Left lobe of liver (tissue), 2 donors: ENCODE measurements around the gene S100A14. TPM values are rescaled to one million over a fixed set of nuclear protein-coding genes. Genes with fewer than 3 reads are reported as not detected.
A peak's percentile ranks its signal among the peaks of the same experiment; 100 is the strongest.
"Not testable (repeated sequence)": the region's sequence is repeated elsewhere in the genome, so short reads cannot be mapped to it uniquely, and the experiment has no call there.

Experiments
- ATAC-seq: fragments of 200-7000 bp; cut with Tn5 transposase; one replicate; pipeline ENCODE4 v1.9.1; 2020; ENCODE audit warnings: mild to moderate bottlenecking, moderate library complexity
- DNase-seq: peaks from one replicate; pipeline ENCODE4 v3.0.0-alpha.2; 2020; ENCODE audit warnings: low spot score
- total RNA-seq: library from RNA; stranded (reverse); gene quantifications from one replicate; pipeline ENCODE4 v1.2.1, GENCODE V29; 2021
- donor health status: DM: no; HTN: no; CAD: no; lungs with moderate emphysema.
- donor health status: DM: no; HTN: yes; CAD: no.

Gene S100A14
- total RNA-seq, 1 donor from 2014 or later: 4.9 TPM

DNA sequence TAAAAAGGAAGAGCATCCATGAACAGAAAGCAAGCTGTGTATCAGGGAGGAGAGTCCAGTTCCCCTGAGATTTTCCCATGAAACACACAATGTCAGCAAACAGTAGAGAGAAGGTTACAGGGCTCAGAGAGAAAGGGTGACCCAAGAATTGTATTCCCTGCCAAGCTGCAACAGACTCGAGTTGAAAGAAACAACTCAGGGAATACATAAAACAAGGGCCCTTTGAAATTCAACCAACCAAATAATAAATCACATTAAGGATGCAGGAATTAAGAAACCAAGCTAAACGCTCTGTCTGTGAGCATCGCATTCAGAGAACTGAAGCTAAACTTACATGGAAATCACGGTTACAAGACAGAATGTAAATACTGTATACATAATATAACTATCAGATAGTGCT, 23.4 kb downstream of the S100A14 start:
- DNase-seq: no peak

GRCh38 chr1:153588482-153588881, 27.6 kb downstream of the S100A14 start:
- ATAC-seq: no peak
- DNase-seq: no peak

More for the DNA sequence above, 23.4 kb downstream of the S100A14 start:
- no peak for ATAC-seq

DNA sequence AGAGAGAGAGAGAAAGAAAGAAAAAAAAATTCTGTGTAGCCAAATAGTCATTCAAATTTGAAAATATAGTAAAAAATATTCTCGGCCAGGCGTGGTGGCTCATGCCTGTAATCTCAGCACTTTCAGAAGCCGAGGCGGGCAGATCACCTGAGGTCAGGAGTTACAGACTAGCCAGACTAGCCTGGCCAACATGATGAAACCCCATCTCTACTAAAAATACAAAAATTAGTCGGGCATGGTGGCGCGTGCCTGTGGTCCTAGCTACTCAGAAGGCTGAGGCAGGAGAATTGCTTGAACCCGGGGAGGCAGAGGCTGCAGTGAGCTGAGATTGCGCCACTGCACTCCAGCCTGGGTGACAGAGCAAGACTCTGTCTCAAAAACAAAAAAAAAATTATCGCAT, 28.1 kb downstream of the S100A14 start:
- not testable (repeated sequence) for DNase-seq, ATAC-seq

GRCh38 chr1:153587314-153587713, 28.8 kb downstream of the S100A14 start:
- ATAC-seq (peak; percentile 18), DNase-seq (no peak)

DNA sequence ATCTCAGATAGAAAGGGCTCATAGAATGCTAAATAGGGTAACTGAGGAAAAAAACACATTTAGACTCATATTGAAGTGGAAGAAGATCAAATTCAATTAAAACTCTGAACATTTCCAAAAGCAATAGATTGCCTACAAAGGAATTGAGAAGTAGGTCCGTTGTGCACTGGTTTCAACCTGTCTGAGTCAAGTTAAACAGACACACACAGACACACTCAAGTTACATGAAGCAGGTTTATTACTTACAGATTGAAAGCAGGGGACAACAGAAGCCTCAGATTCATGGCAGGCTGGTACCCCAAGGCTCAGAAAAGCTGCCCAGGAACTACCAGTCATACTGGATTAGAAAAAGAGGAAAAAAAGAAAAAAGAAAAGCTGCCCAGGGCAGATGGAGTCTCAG, 29.8 kb downstream of the S100A14 start:
- no peak for ATAC-seq

GRCh38 chr1:153585006-153585405, 31.1 kb downstream of the S100A14 start:
- DNase-seq (no peak), ATAC-seq (no peak)

More for the DNA sequence above, 29.8 kb downstream of the S100A14 start:
- no peak for DNase-seq

GRCh38 chr1:153583976-153584375, 32.1 kb downstream of the S100A14 start:
- DNase-seq: no peak
- ATAC-seq: no peak

DNA sequence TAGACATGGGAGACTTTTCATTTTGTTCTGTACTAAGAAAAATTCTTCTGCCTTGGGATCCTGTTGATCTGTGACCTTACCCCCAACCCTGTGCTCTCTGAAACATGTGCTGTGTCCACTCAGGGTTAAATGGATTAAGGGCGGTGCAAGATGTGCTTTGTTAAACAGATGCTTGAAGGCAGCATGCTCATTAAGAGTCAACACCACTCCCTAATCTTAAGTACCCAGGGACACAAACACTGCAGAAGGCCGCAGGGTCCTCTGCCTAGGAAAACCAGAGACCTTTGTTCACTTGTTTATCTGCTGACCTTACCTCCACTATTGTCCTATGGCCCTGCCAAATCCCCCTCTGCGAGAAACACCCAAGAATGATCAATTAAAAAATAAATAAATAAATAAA, 32.6 kb downstream of the S100A14 start:
- ATAC-seq, DNase-seq: not testable (repeated sequence)

DNA sequence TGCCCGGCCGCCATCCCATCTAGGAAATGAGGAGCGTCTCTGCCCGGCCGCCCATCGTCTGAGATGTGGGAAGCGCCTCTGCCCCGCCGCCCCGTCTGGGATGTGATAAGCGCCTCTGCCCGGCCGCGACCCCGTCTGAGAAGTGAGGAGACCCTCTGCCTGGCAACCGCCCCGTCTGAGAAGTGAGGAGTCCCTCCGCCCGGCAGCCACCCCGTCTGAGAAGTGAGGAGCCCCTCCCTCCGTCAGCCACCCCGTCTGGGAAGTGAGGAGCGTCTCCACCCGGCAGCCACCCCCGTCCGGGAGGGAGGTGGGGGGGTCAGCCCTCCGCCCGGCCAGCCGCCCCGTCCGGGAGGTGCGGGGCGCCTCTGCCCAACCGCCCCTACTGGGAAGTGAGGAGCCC, 33.3 kb downstream of the S100A14 start:
- ATAC-seq, DNase-seq: not testable (repeated sequence)

- no peak for DNase-seq
- ATAC-seq: no peak
Observed at GRCh38 chr1:153578936-153579335, 37.2 kb downstream of the S100A14 start.

GRCh38 chr1:153578490-153578889, 37.6 kb downstream of the S100A14 start:
- ATAC-seq: no peak
- no peak for DNase-seq

DNA sequence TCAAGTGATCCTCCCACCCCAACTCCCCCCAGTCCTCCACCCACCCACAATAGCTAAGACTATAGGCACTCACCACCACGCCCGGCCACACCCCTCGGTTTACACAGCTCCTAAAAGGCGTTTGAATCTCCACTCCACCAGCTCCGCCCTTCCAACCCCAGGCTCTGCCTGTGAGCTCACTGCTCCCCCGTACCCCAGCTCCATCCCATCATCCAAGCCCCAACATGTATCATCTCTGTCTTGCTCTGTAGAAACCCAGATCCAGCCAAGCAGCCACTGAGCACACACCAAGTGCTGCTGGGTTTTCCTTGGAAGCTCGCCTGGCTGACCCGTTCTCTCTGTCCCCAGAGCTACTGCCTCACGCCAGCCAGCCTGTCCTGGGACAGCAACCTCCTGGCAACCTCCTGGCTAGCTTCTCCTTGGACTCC, 38.5 kb downstream of the S100A14 start:
- no peak for ATAC-seq

DNA sequence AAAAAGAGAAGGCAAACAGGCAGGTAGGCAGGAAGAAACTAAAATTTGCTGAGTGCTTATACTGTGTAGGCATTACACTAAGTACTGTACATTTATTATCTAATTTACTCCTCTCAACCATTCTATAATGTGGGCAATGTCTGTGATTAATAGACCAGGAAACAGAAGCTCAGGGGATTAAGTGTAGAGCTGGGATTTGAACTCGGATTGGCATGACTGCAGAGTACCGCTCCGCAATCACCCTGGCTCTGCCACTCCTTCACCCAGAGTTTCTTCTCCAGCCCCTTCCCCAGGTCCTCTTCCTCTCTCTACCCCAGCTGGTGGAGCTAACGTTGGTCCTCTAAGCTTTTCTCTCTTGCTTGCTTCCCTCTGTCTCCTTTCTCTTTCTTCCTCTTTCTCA, 39.0 kb downstream of the S100A14 start:
- no peak for DNase-seq
- no peak for ATAC-seq

More for the DNA sequence above, 38.5 kb downstream of the S100A14 start:
- DNase-seq: no peak

- not testable (repeated sequence) for DNase-seq, ATAC-seq
Observed at GRCh38 chr1:153575497-153575896, 40.6 kb downstream of the S100A14 start.

- ATAC-seq, DNase-seq: not testable (repeated sequence)
Observed at GRCh38 chr1:153575081-153575491, 41.0 kb downstream of the S100A14 start.

DNA sequence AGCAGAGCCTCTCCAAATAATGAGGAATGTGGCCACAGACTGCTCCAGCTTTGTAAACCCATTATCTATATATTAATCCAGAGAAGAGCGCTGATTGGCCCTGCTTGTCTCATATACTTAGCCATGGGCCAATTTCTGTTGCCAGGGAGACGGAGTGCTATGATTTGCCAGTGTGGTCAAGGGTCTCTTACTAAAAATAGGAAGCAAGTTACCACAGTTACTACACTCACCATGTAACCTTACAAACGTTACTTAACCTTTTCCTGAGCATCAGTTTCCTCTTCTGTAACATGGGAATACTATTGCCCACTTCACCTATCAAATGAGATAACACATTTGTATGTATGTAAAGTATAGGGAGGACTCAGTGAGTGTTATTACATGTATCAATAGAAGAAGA, 42.8 kb downstream of the S100A14 start:
- DNase-seq (no peak), ATAC-seq (no peak)

- DNase-seq: peak; percentile 87
- peak; percentile 97 for ATAC-seq
Observed at GRCh38 chr1:153572569-153573015, 43.5 kb downstream of the S100A14 start.

GRCh38 chr1:153571706-153572105, 44.4 kb downstream of the S100A14 start:
- ATAC-seq (no peak), DNase-seq (no peak)

- no peak for DNase-seq
- ATAC-seq: no peak
Observed at GRCh38 chr1:153570874-153571273, 45.3 kb downstream of the S100A14 start.

DNA sequence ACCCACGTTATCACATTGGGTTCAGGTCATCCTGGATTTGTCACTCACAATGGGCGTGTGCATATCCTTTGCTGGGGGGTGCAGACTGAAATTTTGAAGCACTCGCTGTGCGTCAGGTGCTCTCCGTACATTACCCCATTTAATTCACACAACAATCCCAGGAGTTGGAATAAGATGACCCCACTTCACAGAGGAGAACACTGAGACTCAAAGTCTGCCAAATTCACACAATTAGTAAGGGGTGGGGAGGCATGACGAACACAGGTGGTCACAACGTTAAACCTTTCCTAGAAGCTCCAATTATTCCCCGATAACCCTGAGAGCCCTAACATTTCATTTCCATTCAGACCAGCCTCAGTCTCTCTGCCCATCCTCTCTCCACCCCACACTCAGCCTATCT, 46.7 kb downstream of the S100A14 start:
- ATAC-seq (no peak), DNase-seq (no peak)

- peak; percentile 82 for DNase-seq
- peak; percentile 82 for ATAC-seq
Observed at GRCh38 chr1:153568367-153569099, 47.6 kb downstream of the S100A14 start.

GRCh38 chr1:153567621-153568366, 48.3 kb downstream of the S100A14 start:
- ATAC-seq: no peak
- no peak for DNase-seq
